Fibroblast of lung (primary cell): ENCODE results near the gene ZBTB43.

Experiments
- CTCF ChIP-seq, 2 donors: IDR thresholded peaks in 1 of 2; conservative IDR thresholded peaks in 1 of 2; 1 replicate in 1 of 2; 2 replicates in 1 of 2; pipeline ENCODE4 v1.5.1; 2011 to 2012; ENCODE audit warnings: low read length in 2 of 2, control low read depth in 1 of 2, inconsistent platforms in 1 of 2, low read depth in 1 of 2, mild to moderate bottlenecking in 1 of 2
- EZH2 ChIP-seq: IDR thresholded peaks from 2 replicates; pipeline ENCODE4 v1.5.1; 2012; ENCODE audit warnings: low read length, control low read depth, mild to moderate bottlenecking; ENCODE audit errors: missing control alignments

- no peak for TF ChIP-seq CTCF (conservative IDR thresholded peaks at IDR 0.05 in 1 of 2, IDR thresholded peaks at IDR 0.05 in 1 of 2; ENCODE audit: low read depth in 1 of 2, low read length in 2 of 2)
- no peak for TF ChIP-seq EZH2
These were observed 51.6 kb downstream of the ZBTB43 start for GRCh38 chr9:126856326-126856877.
